Fibroblast of peridontal ligament (primary cell): Measurements from ENCODE around the gene NUP210.

Experiments
- DNase-seq: peaks from one replicate; pipeline ENCODE4 v3.0.0-alpha.2; 2010; ENCODE audit errors: extremely low read depth

NUP210 gene

GRCh38 chr3:13323822-13324221 lies 96.3 kb downstream of the NUP210 start:
- no peak for DNase-seq

- no peak for DNase-seq
Observed at GRCh38 chr3:13322324-13322723, 97.8 kb downstream of the NUP210 start.

- DNase-seq: no peak
Observed at GRCh38 chr3:13319564-13320220, 100.4 kb downstream of the NUP210 start.

GRCh38 chr3:13318626-13319470 lies 101.3 kb downstream of the NUP210 start:
- DNase-seq: no peak

- no peak for DNase-seq
Observed at GRCh38 chr3:13317596-13318320, 102.4 kb downstream of the NUP210 start.

- no peak for DNase-seq
Observed at GRCh38 chr3:13316603-13317002, 103.5 kb downstream of the NUP210 start.

- DNase-seq: no peak
Observed at GRCh38 chr3:13314877-13315276, 105.2 kb downstream of the NUP210 start.

- DNase-seq: no peak
Observed at GRCh38 chr3:13313813-13314212, 106.3 kb downstream of the NUP210 start.

- no peak for DNase-seq
Observed at GRCh38 chr3:13309004-13309403, 111.1 kb downstream of the NUP210 start.

- no peak for DNase-seq
Observed at GRCh38 chr3:13308380-13308801, 111.7 kb downstream of the NUP210 start.

GRCh38 chr3:13307041-13307440 lies 113.1 kb downstream of the NUP210 start:
- DNase-seq: no peak

- DNase-seq: no peak
Observed at GRCh38 chr3:13305623-13306022, 114.5 kb downstream of the NUP210 start.

- DNase-seq: no peak
Observed at GRCh38 chr3:13303410-13303809, 116.7 kb downstream of the NUP210 start.

GRCh38 chr3:13301286-13301987 lies 118.7 kb downstream of the NUP210 start:
- DNase-seq: peak; percentile 42

- no peak for DNase-seq
Observed at GRCh38 chr3:13300546-13301285, 119.4 kb downstream of the NUP210 start.

- no peak for DNase-seq
Observed at GRCh38 chr3:13299531-13300155, 120.5 kb downstream of the NUP210 start.

- no peak for DNase-seq
Observed at GRCh38 chr3:13296662-13297061, 123.5 kb downstream of the NUP210 start.

GRCh38 chr3:13294442-13295351 lies 125.4 kb downstream of the NUP210 start:
- no peak for DNase-seq

GRCh38 chr3:13292375-13292774 lies 127.7 kb downstream of the NUP210 start:
- no peak for DNase-seq

GRCh38 chr3:13290941-13291340 lies 129.2 kb downstream of the NUP210 start:
- DNase-seq: no peak
